Sigmoid colon (tissue), 3 donors: ENCODE results near the gene GGT6.

Experiments used
- POLR2A ChIP-seq, 2 donors: fragments of 450-650 bp; IDR thresholded peaks; one replicate each; pipeline ENCODE4 v1.6.1; 2016; ENCODE audit warnings: antibody characterized with exemption in 2 of 2, mild to moderate bottlenecking in 2 of 2, moderate library complexity in 2 of 2
- TF ChIP-seq, protein P1 (sequence below), 4 experiments: fragments of 450-650 bp in 3 of 4; fragments of 200-600 bp in 1 of 4; IDR thresholded peaks; one replicate each; pipeline ENCODE4 v1.5.1; 2016 to 2019; ENCODE audit warnings: antibody characterized with exemption in 4 of 4, mild to moderate bottlenecking in 3 of 4, moderate library complexity in 2 of 4

- TF ChIP-seq, protein P1, sequence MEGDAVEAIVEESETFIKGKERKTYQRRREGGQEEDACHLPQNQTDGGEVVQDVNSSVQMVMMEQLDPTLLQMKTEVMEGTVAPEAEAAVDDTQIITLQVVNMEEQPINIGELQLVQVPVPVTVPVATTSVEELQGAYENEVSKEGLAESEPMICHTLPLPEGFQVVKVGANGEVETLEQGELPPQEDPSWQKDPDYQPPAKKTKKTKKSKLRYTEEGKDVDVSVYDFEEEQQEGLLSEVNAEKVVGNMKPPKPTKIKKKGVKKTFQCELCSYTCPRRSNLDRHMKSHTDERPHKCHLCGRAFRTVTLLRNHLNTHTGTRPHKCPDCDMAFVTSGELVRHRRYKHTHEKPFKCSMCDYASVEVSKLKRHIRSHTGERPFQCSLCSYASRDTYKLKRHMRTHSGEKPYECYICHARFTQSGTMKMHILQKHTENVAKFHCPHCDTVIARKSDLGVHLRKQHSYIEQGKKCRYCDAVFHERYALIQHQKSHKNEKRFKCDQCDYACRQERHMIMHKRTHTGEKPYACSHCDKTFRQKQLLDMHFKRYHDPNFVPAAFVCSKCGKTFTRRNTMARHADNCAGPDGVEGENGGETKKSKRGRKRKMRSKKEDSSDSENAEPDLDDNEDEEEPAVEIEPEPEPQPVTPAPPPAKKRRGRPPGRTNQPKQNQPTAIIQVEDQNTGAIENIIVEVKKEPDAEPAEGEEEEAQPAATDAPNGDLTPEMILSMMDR (IDR thresholded peaks at IDR 0.05), result no peak
- no peak for TF ChIP-seq POLR2A (IDR thresholded peaks at IDR 0.05)
Measured at GRCh38 chr17:4514206-4514605, 46.2 kb downstream of the GGT6 start.
